GM12865 (cell line): ENCODE data around the gene RTN3.

Experiments
- DNase-seq: peaks from one replicate; pipeline ENCODE4 v3.0.0; 2010; ENCODE audit warnings: low read depth
- H3K4me3 ChIP-seq: 2 replicates; pipeline ENCODE4 v1.5.1; 2011; ENCODE audit warnings: mild to moderate bottlenecking, low read depth, low read length, control low read depth
- CTCF ChIP-seq: IDR thresholded peaks from 2 replicates; pipeline ENCODE4 v1.5.1; 2011; ENCODE audit warnings: low read length, control low read depth, low read depth, inconsistent platforms; ENCODE audit not compliant: insufficient read depth; ENCODE audit errors: missing control alignments

The RTN3 gene

GRCh38 chr11:63761931-63762653 is 80.8 kb downstream of the RTN3 start:
- H3K4me3 ChIP-seq: no peak overlapping the region
- DNase-seq: no peak
- no peak for TF ChIP-seq CTCF

GRCh38 chr11:63762654-63763495 is 81.6 kb downstream of the RTN3 start:
- H3K4me3 ChIP-seq: no peak overlapping the region
- DNase-seq: no peak
- TF ChIP-seq CTCF: no peak

- no peak for TF ChIP-seq CTCF
- no peak overlapping the region for H3K4me3 ChIP-seq
- DNase-seq: no peak
These were observed 82.4 kb downstream of the RTN3 start for GRCh38 chr11:63763496-63764339.

- TF ChIP-seq CTCF: no peak
- no peak overlapping the region for H3K4me3 ChIP-seq
- no peak for DNase-seq
These were observed 83.0 kb downstream of the RTN3 start for GRCh38 chr11:63764340-63764678.

GRCh38 chr11:63764679-63765647 is 83.7 kb downstream of the RTN3 start:
- DNase-seq: no peak
- H3K4me3 ChIP-seq: no peak overlapping the region
- TF ChIP-seq CTCF: no peak
